Lung (tissue), 12 donors: ENCODE measurements around the gene GPR183. TPM values are rescaled to one million over a fixed set of nuclear protein-coding genes. Genes with fewer than 3 reads are reported as not detected.

Experiments used
- ATAC-seq: fragments of 200-7000 bp; cut with Tn5 transposase; one replicate; pipeline ENCODE4 v1.9.1; 2020; ENCODE audit warnings: moderate number of reproducible peaks; ENCODE audit not compliant: insufficient read depth, low FRiP score
- DNase-seq, 3 donors: peaks; one replicate each; pipeline ENCODE4 v3.0.0-alpha.2; 2013 to 2017
- H3K27ac ChIP-seq, 2 donors: one replicate each; pipeline ENCODE4 v1.5.1; 2013; ENCODE audit warnings: mild to moderate bottlenecking in 2 of 2, moderate library complexity in 2 of 2, control low read depth in 1 of 2, inconsistent platforms in 1 of 2, low read depth in 1 of 2, low read length in 1 of 2
- H3K27me3 ChIP-seq, 3 donors: one replicate each; pipeline ENCODE4 v1.5.1; 2013; ENCODE audit warnings: low read length in 2 of 3; ENCODE audit not compliant: control insufficient read depth in 3 of 3, insufficient read depth in 3 of 3
- H3K36me3 ChIP-seq, 4 donors: one replicate each; pipeline ENCODE4 v1.5.1; 2013; ENCODE audit warnings: low read length in 4 of 4, mild to moderate bottlenecking in 1 of 4, moderate library complexity in 1 of 4; ENCODE audit not compliant: control insufficient read depth in 4 of 4, insufficient read depth in 4 of 4
- H3K4me1 ChIP-seq, 5 donors: one replicate each; pipeline ENCODE4 v1.5.1; 2013; ENCODE audit warnings: low read length in 5 of 5, mild to moderate bottlenecking in 2 of 5, moderate library complexity in 1 of 5; ENCODE audit not compliant: control insufficient read depth in 5 of 5, insufficient read depth in 5 of 5
- H3K4me3 ChIP-seq: one replicate; pipeline ENCODE4 v1.5.1; 2013; ENCODE audit warnings: mild to moderate bottlenecking, control low read depth, moderate library complexity
- H3K9ac ChIP-seq, 2 donors: one replicate each; pipeline ENCODE4 v1.5.1; 2013; ENCODE audit warnings: low read length in 2 of 2, control low read depth in 1 of 2; ENCODE audit not compliant: insufficient read depth in 1 of 2
- H3K9me3 ChIP-seq, 4 donors: one replicate each; pipeline ENCODE4 v1.5.1; 2013; ENCODE audit warnings: low read length in 3 of 4, mild to moderate bottlenecking in 1 of 4, moderate library complexity in 1 of 4; ENCODE audit not compliant: control insufficient read depth in 4 of 4, insufficient read depth in 3 of 4
- CTCF ChIP-seq: IDR thresholded peaks from 2 replicates; pipeline ENCODE4 v1.5.1; 2012; ENCODE audit warnings: mild to moderate bottlenecking; ENCODE audit errors: control extremely low read depth, extremely low read depth
- WGBS, 2 donors: extraction: QIAGEN DNeasy Blood & Tissue Kit; methylation state at CpG; one replicate each; pipeline ENCODE4 v1.1.7; 2013; 5-methylcytosine and 5-hydroxymethylcytosine counted together
- polyA plus RNA-seq, 2 donors: library from polyadenylated mRNA; stranded (reverse); fragments of 200-250 nt; gene quantifications; one replicate each; pipeline ENCODE4 v1.2.1, GENCODE V29; 2013
- total RNA-seq, 2 donors: library from RNA; depleted of rRNA in 1 of 2; stranded (reverse); fragments of >200 nt in 1 of 2; gene quantifications; one replicate each; pipeline ENCODE4 v1.2.1, GENCODE V29; 2014 to 2021
- donor health status: control.
- donor health status: control.
- donor health status: Bipolar disorder and iron deficiency.
- donor health status: healthy.
- donor health status: DM: yes; HTN: yes; CAD: no.

Gene GPR183
- total and polyA plus RNA-seq, 4 donors, result 6.3 to 38.3 (median 16.0) TPM

GRCh38 chr13:99353246-99353600 is 46.0 kb upstream of the GPR183 start:
- no peaks in the 10 kb centered on the region for H3K27me3 ChIP-seq
- no peak for TF ChIP-seq CTCF

GRCh38 chr13:99352351-99353245 is 45.4 kb upstream of the GPR183 start:
- DNase-seq (no peak), ATAC-seq (no peak)
- H3K4me1 ChIP-seq, result peaks cover 0 to 11% (median 3%) of the 10 kb centered on the region in 5 donors
- 88 to 89% methylated on average over 17 of the region's 17 CpGs for WGBS, 2 donors
- no peak overlapping the region for H3K9ac ChIP-seq
- H3K27ac ChIP-seq, result no peak overlapping the region
- peaks cover under 1 to 10% (median 7%) of the 10 kb centered on the region in 4 donors for H3K36me3 ChIP-seq
- no peaks in the 10 kb centered on the region for H3K9me3 ChIP-seq
- no peak for TF ChIP-seq CTCF
- H3K4me3 ChIP-seq, result no peak overlapping the region
- H3K27me3 ChIP-seq, result no peaks in the 10 kb centered on the region

More at GRCh38 chr13:99353246-99353600, 46.0 kb upstream of the GPR183 start:
- no peaks in the 10 kb centered on the region for H3K9me3 ChIP-seq
- no peak overlapping the region for H3K27ac ChIP-seq
- peaks cover 0 to 11% (median 6%) of the 10 kb centered on the region in 5 donors for H3K4me1 ChIP-seq
- 92 to 99% methylated on average over 2 of the region's 2 CpGs for WGBS, 2 donors
- no peak for DNase-seq
- no peak for ATAC-seq
- H3K36me3 ChIP-seq, result peaks cover 0 to 8% (median 5%) of the 10 kb centered on the region in 4 donors
- H3K9ac ChIP-seq, result no peak overlapping the region
- no peak overlapping the region for H3K4me3 ChIP-seq

GRCh38 chr13:99351772-99352171 is 44.6 kb upstream of the GPR183 start:
- peaks cover 4 to 14% (median 6%) of the 10 kb centered on the region in 4 donors for H3K36me3 ChIP-seq
- no peaks in the 10 kb centered on the region for H3K9me3 ChIP-seq
- DNase-seq, result no peak
- no peak overlapping the region for H3K27ac ChIP-seq
- no peak for ATAC-seq
- H3K9ac ChIP-seq, result no peak overlapping the region
- no peak for TF ChIP-seq CTCF
- H3K4me3 ChIP-seq, result no peak overlapping the region
- no peaks in the 10 kb centered on the region for H3K27me3 ChIP-seq
- WGBS, 2 donors, result 83 to 90% methylated on average over 4 of the region's 4 CpGs
- H3K4me1 ChIP-seq, result peaks cover 0 to 6% (median 1%) of the 10 kb centered on the region in 5 donors
